Cortex of kidney (tissue), 1 donor: ENCODE data around the gene NUFIP1.
"Not testable (repeated sequence)": the region's sequence is repeated elsewhere in the genome, so short reads cannot be mapped to it uniquely, and the experiment has no call there.

Source experiments
- DNase-seq: peaks from one replicate; lab custom pipeline; 2025; lab: John Stamatoyannopoulos, UW

The NUFIP1 gene

GRCh38 chr13:44969551-44970484, 19.5 kb downstream of the NUFIP1 start:
- DNase-seq = no peak

- no peak for DNase-seq
Observed at GRCh38 chr13:44968434-44968815, 20.8 kb downstream of the NUFIP1 start.

- no peak for DNase-seq
Observed at GRCh38 chr13:44967704-44968433, 21.4 kb downstream of the NUFIP1 start.

- no peak for DNase-seq
Observed at GRCh38 chr13:44961997-44962396, 27.3 kb downstream of the NUFIP1 start.

- no peak for DNase-seq
Observed at GRCh38 chr13:44955406-44955805, 33.9 kb downstream of the NUFIP1 start.

GRCh38 chr13:44954224-44954623, 35.0 kb downstream of the NUFIP1 start:
- DNase-seq = no peak

GRCh38 chr13:44952671-44953070, 36.6 kb downstream of the NUFIP1 start:
- DNase-seq = no peak

GRCh38 chr13:44951184-44951583, 38.1 kb downstream of the NUFIP1 start:
- DNase-seq = no peak

- not testable (repeated sequence) for DNase-seq
Observed at GRCh38 chr13:44943411-44943810, 45.9 kb downstream of the NUFIP1 start.

- no peak for DNase-seq
Observed at GRCh38 chr13:44938854-44939253, 50.4 kb downstream of the NUFIP1 start.

GRCh38 chr13:44936246-44936645, 53.0 kb downstream of the NUFIP1 start:
- no peak for DNase-seq

GRCh38 chr13:44934724-44935123, 54.5 kb downstream of the NUFIP1 start:
- DNase-seq = no peak

- DNase-seq = no peak
Observed at GRCh38 chr13:44932850-44933251, 56.4 kb downstream of the NUFIP1 start.

GRCh38 chr13:44932171-44932849, 57.0 kb downstream of the NUFIP1 start:
- no peak for DNase-seq

GRCh38 chr13:44930963-44931623, 58.2 kb downstream of the NUFIP1 start:
- no peak for DNase-seq

- DNase-seq = no peak
Observed at GRCh38 chr13:44930280-44930679, 59.0 kb downstream of the NUFIP1 start.

- no peak for DNase-seq
Observed at GRCh38 chr13:44929692-44930091, 59.6 kb downstream of the NUFIP1 start.

- DNase-seq = no peak
Observed at GRCh38 chr13:44927968-44928367, 61.3 kb downstream of the NUFIP1 start.

- no peak for DNase-seq
Observed at GRCh38 chr13:44921931-44922758, 67.1 kb downstream of the NUFIP1 start.

GRCh38 chr13:44921246-44921877, 67.9 kb downstream of the NUFIP1 start:
- no peak for DNase-seq

GRCh38 chr13:44920013-44920412, 69.3 kb downstream of the NUFIP1 start:
- DNase-seq = no peak
